ENCODE data around the gene PRAME.

Gene PRAME

GRCh38 chr22:22526125-22526912, 32.7 kb downstream of the PRAME start:
- no peak for TF ChIP-seq EZH2phosphoT487 (IDR thresholded peaks at IDR 0.05; ENCODE audit: low read length)
- TF ChIP-seq CTCF (IDR thresholded peaks at IDR 0.05; ENCODE audit: low read length), result no peak
- TF ChIP-seq EZH2 (optimal IDR thresholded peaks at IDR 0.05; ENCODE audit: low read depth, low read length), result no peak
- DNase-seq, result no peak
- peaks cover 9% of the 10 kb centered on the region for H3K4me1 ChIP-seq (ENCODE audit: low read length)

GRCh38 chr22:22523494-22523893, 35.6 kb downstream of the PRAME start:
- TF ChIP-seq EZH2phosphoT487 (IDR thresholded peaks at IDR 0.05; ENCODE audit: low read length) (no peak), EZH2 (optimal IDR thresholded peaks at IDR 0.05; ENCODE audit: low read depth, low read length) (no peak)
- Histone ChIP-seq H3K9me3 (replicated peaks; ENCODE audit: insufficient read depth, low read length) (no peaks in the 10 kb centered on the region), H3K4me3 (ENCODE audit: low read length) (no peak overlapping the region), H3K9me2 (replicated peaks; ENCODE audit: insufficient read depth, low read length) (no peaks in the 10 kb centered on the region), H3K4me1 (ENCODE audit: low read length) (peaks cover 19% of the 10 kb centered on the region), H3K4me2 (ENCODE audit: low read depth, low read length) (no peak overlapping the region), H3K79me2 (ENCODE audit: low read length) (no peaks in the 10 kb centered on the region), H3K27me3 (replicated peaks; ENCODE audit: insufficient read depth, low read length) (no peaks in the 10 kb centered on the region), H3K9ac (ENCODE audit: low read length) (no peak overlapping the region), H3K27ac (ENCODE audit: low read length) (no peak overlapping the region), H3K36me3 (replicated peaks; ENCODE audit: insufficient read depth, low read length) (no peaks in the 10 kb centered on the region), H3F3A (ENCODE audit: insufficient read depth, low read length) (peaks cover 7% of the 10 kb centered on the region; the same call in 1 of the 2 replicates), H2AFZ (ENCODE audit: low read length) (no peak overlapping the region), H4K20me1 (ENCODE audit: insufficient read depth, low read length) (no peaks in the 10 kb centered on the region)
- DNase-seq, result no peak

More at GRCh38 chr22:22526125-22526912, 32.7 kb downstream of the PRAME start:
- Histone ChIP-seq H3K9ac (ENCODE audit: low read length) (no peak overlapping the region), H3K9me2 (replicated peaks; ENCODE audit: insufficient read depth, low read length) (no peaks in the 10 kb centered on the region), H3K36me3 (replicated peaks; ENCODE audit: insufficient read depth, low read length) (no peaks in the 10 kb centered on the region), H3F3A (ENCODE audit: insufficient read depth, low read length) (peaks cover 2% of the 10 kb centered on the region; the same call in 1 of the 2 replicates), H3K4me3 (ENCODE audit: low read length) (no peak overlapping the region), H3K79me2 (ENCODE audit: low read length) (no peaks in the 10 kb centered on the region), H3K27me3 (replicated peaks; ENCODE audit: insufficient read depth, low read length) (no peaks in the 10 kb centered on the region), H3K4me2 (ENCODE audit: low read depth, low read length) (no peak overlapping the region), H2AFZ (ENCODE audit: low read length) (no peak overlapping the region), H4K20me1 (ENCODE audit: insufficient read depth, low read length) (no peaks in the 10 kb centered on the region), H3K9me3 (replicated peaks; ENCODE audit: insufficient read depth, low read length) (no peaks in the 10 kb centered on the region), H3K27ac (ENCODE audit: low read length) (no peak overlapping the region)

GRCh38 chr22:22521631-22522030, 37.4 kb downstream of the PRAME start:
- Histone ChIP-seq H3K4me3 (ENCODE audit: low read length) (no peak overlapping the region), H3K9ac (ENCODE audit: low read length) (no peak overlapping the region), H3F3A (ENCODE audit: insufficient read depth, low read length) (peaks cover 7% of the 10 kb centered on the region; the same call in 1 of the 2 replicates), H4K20me1 (ENCODE audit: insufficient read depth, low read length) (no peaks in the 10 kb centered on the region), H3K9me2 (replicated peaks; ENCODE audit: insufficient read depth, low read length) (no peaks in the 10 kb centered on the region), H3K4me1 (ENCODE audit: low read length) (peaks cover 19% of the 10 kb centered on the region), H3K9me3 (replicated peaks; ENCODE audit: insufficient read depth, low read length) (no peaks in the 10 kb centered on the region), H3K27me3 (replicated peaks; ENCODE audit: insufficient read depth, low read length) (no peaks in the 10 kb centered on the region), H3K79me2 (ENCODE audit: low read length) (no peaks in the 10 kb centered on the region), H2AFZ (ENCODE audit: low read length) (peak overlapping the region; percentile 23; the same call in 1 of the 2 replicates), H3K27ac (ENCODE audit: low read length) (no peak overlapping the region), H3K36me3 (replicated peaks; ENCODE audit: insufficient read depth, low read length) (no peaks in the 10 kb centered on the region), H3K4me2 (ENCODE audit: low read depth, low read length) (peak overlapping the region; percentile 22; the same call in 1 of the 2 replicates)
- DNase-seq, result no peak
- TF ChIP-seq EZH2 (optimal IDR thresholded peaks at IDR 0.05; ENCODE audit: low read depth, low read length) (no peak), CTCF (IDR thresholded peaks at IDR 0.05; ENCODE audit: low read length) (no peak), EZH2phosphoT487 (IDR thresholded peaks at IDR 0.05; ENCODE audit: low read length) (no peak)
